HG03175 (cell line): ENCODE measurements around the gene RSRC1.

Experiments
- ATAC-seq: cut with Tn5 transposase; IDR thresholded peaks from one replicate; pipeline ENCODE4 v1.9.1; 2021; ENCODE audit warnings: mild to moderate bottlenecking, moderate library complexity; ENCODE audit not compliant: unreplicated experiment

RSRC1 gene

DNA sequence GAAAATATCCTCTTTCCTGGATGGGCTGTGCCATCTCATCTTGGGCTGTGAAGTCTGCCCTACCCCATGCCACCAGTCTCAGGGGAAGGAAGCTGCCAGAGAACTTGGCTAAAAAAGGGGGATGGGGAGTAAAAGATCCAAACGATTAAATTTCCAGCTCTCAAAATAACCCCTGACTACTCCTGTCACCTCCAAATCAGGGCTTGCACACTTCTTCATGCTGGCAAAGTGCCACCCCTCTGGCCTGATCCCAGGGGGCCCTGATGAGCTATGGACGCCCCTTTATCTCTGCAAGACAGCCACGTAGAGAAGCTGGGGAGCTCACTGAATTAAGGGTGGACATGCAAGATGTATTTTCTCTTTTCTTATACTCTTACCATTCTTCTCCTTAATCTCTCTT, 459.9 kb downstream of the RSRC1 start:
- no peak for ATAC-seq

DNA sequence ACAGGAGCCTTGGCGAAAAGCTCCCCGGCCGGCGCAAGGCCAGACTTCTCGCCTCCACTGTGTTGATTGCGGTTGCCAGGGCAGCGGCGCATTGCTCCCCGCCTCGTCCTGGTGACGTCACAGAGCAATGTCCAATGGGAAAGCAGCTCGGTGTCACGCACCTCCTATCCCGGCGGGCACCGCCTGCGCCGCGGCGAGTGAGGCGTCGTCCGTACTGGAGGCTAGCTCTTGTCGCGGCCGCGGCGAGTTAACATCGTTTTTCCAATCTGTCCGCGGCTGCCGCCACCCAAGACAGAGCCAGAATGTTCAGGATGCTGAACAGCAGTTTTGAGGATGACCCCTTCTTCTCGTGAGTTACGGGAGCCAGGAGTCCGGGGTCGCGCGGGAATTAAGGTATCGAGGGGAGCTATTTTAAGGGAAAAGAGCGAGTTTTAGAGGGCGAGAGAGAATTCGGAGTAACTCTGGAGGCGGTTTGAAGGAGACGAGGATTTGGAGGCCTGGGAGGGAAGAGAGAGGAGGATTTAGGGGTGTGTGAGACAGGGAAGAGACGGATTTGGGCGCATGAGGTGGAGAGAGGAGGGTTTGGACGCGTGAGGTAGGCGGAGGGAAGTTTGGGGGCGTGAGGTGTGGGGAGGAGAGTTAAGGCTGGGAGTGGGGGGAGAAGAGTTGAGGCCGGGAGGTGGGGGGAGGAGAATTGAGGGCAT, 461.3 kb downstream of the RSRC1 start, which contains the start of gene MLF1:
MLF1 (plus strand) TSS at position 196 of the 704 bp plus-strand sequence; CDS start at position 303, 107 bp downstream.
- ATAC-seq, result peak; percentile 99

DNA sequence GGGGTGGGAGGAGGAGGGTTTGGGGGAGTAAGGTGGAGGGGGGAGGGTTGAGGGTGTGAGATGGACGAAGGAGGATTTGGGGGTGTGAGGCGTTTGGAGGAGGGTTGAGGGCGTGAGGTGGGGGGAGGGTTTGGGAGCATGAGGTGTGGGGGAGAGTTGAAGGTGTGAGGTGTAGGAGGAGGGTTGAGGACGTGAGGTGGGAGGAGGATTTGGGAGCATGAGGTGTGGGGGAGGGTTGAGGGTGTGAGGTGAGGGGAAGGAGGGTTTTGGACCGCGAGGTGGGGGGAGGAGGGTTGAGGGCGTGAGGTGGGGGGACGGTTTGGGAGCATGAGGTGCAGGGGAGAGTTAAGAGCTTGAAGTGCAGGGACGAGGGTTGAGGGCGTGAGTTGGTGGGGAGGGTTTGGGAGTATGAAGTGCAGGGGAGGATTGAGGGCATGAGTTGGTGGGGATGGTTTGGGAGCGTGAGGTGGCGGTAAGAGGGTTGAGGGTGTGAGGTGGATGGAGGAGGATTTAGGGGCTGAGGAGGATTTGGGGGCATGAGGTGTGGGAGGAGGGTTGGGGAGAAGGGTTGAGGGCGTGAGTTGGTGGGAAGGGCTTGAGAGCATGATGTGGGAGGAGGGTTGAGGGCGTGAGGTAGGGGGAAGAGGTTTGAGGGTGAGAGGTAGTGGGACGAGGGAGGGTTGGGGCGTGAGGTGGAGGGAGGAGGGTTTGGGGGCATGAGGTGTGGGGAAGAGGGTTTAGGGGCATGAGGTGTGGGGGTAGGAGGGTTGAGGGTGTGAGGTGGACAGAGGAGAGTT, 462.3 kb downstream of the RSRC1 start:
- ATAC-seq, result no peak

DNA sequence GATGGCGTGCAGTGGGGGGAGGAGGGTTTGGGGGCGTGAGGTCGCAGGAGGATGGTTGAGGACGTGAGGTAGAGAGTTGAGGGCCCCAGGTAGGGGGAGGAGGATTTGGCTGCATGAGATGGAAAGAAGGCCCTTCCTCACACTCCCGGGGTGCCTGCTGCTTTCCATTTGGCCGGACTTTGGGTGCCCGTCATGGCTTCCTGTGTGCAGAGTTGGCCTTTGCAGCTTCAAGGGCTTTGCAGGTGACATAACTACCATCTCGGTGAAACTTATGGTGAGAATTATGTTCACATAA, 462.8 kb downstream of the RSRC1 start:
- no peak for ATAC-seq

DNA sequence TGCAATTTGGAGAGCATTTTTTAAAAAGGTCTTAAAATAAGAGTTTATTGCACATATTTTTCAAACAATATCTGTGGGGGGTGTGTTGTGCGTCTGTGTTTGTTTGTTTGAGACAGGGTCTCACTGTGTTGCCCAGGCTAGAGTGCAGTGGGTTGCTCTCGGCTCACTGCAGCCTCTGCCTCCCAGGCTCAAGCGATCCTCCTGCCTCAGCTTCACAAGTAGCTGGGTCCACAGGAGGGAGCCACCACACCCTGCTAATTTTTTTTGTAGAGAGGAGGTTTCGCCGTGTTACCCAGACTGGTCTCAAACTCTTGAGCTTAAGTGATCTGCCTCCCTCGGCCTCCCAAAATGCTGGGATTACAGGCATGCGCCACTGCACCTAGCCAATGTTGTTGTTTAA, 463.8 kb downstream of the RSRC1 start:
- ATAC-seq, result no peak

DNA sequence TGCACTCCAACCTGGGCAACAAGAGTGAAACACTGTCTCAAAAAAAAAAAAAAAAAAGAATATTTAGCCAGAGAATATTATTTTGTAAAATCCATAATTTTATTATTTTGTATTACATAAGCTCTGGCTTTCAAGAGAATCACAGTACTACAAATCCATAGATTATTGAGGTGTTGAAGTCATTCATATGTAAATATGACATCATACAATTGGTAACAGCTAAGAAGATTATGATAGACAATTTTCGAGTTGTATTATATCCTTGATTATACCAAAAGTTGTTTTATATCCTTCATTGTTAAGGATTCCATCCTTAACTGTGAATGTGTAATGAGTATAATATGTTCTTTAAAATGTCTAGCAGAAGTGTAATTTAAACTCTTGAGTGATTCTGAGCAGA, 464.8 kb downstream of the RSRC1 start:
- no peak for ATAC-seq

DNA sequence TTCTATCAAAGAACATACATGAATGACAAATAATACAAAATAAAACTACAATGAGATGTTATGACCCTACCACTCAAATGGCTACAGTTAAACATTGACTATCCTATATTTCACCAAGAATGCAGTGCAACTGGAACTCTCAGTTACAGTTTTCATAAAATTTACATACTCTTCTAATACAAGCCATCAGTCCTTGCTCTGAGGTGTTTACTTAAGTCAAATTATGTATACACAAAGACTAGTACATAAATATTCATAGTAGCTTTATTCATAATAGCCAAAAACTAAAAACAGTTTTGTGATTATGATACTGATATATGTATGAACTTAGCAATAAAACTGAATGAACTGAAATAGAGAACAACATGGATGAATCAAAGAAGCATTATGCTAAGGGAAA, 480.3 kb downstream of the RSRC1 start:
- no peak for ATAC-seq
